ENCODE measurements around the gene NT5C1B. TPM values are rescaled to one million over a fixed set of nuclear protein-coding genes. Genes with fewer than 3 reads are reported as not detected.

NT5C1B gene
- total RNA-seq, 2 donors from 2014 or later, result not detected

- Histone ChIP-seq H3K4me1 (ENCODE audit: control insufficient read depth, insufficient read depth, low read length) (no peaks in the 10 kb centered on the region), H3K4me3 (ENCODE audit: low read length) (no peak overlapping the region), H3K27ac (ENCODE audit: low read depth, low read length) (no peak overlapping the region), H3K27me3 (ENCODE audit: control insufficient read depth, insufficient read depth, low read length, poor library complexity, severe bottlenecking) (no peaks in the 10 kb centered on the region), H3K36me3 (ENCODE audit: control insufficient read depth, insufficient read depth, low read length) (no peaks in the 10 kb centered on the region), H3K9ac (ENCODE audit: extremely low read depth, low read length, poor library complexity, severe bottlenecking) (no peak overlapping the region), H3K9me3 (ENCODE audit: control insufficient read depth, low read length) (no peaks in the 10 kb centered on the region)
- Mint-ChIP-seq H3K9me3 (no peaks in the 10 kb centered on the region), H3K4me3 (no peak overlapping the region), H3K4me1 (peaks cover 4% of the 10 kb centered on the region), H3K36me3 (ENCODE audit: low read depth) (no peaks in the 10 kb centered on the region), H3K27me3 (ENCODE audit: insufficient read depth) (no peaks in the 10 kb centered on the region), H3K27ac (no peak overlapping the region)
- no peak for DNase-seq
- 91 to 100% methylated on average over 1 of the region's 1 CpG for WGBS, 2 experiments (ENCODE audit: insufficient coverage in 1 of 2, insufficient read length in 1 of 2)
- TF ChIP-seq CTCF (conservative IDR thresholded peaks at IDR 0.05), result no peak
Measured at GRCh38 chr2:18610651-18611050, 21.3 kb upstream of the NT5C1B start.

DNA sequence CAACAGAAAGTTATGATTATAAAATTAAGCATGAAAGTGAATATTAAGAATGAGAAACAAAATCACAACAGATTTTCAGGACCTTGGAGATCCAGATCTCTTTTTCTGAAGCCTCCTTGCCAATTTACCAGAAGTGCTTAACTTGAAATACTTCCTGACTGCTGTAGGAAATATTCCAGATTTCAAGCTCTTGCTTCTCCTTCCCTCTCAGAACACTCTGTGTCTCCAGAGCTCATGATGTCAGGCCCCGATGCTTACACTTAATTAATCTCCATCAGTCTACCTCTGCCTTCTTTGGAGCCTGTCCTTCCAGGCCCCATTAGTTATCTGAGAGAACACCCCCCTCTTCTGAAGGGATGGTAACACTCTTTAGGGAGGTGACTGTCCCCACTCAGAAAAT is 20.7 kb upstream of the NT5C1B start:
- Mint-ChIP-seq H3K4me3 (no peak overlapping the region), H3K27me3 (ENCODE audit: insufficient read depth) (no peaks in the 10 kb centered on the region), H3K36me3 (ENCODE audit: low read depth) (no peaks in the 10 kb centered on the region), H3K4me1 (peaks cover 4% of the 10 kb centered on the region), H3K27ac (no peak overlapping the region), H3K9me3 (no peaks in the 10 kb centered on the region)
- H3K36me3 ChIP-seq (ENCODE audit: control insufficient read depth, insufficient read depth, low read length), result no peaks in the 10 kb centered on the region
- WGBS, 2 experiments (ENCODE audit: insufficient coverage in 1 of 2, insufficient read length in 1 of 2), result 86% methylated on average over 1 of the region's 1 CpG; no CpG with 5 or more reads in 1 of the 2 experiments
- no peak overlapping the region for H3K9ac ChIP-seq (ENCODE audit: extremely low read depth, low read length, poor library complexity, severe bottlenecking)
- H3K4me3 ChIP-seq (ENCODE audit: low read length), result no peak overlapping the region
- no peaks in the 10 kb centered on the region for H3K4me1 ChIP-seq (ENCODE audit: control insufficient read depth, insufficient read depth, low read length)
- DNase-seq, result no peak
- no peak for TF ChIP-seq CTCF (conservative IDR thresholded peaks at IDR 0.05)
- H3K27ac ChIP-seq (ENCODE audit: low read depth, low read length), result no peak overlapping the region
- no peaks in the 10 kb centered on the region for H3K9me3 ChIP-seq (ENCODE audit: control insufficient read depth, low read length)
- no peaks in the 10 kb centered on the region for H3K27me3 ChIP-seq (ENCODE audit: control insufficient read depth, insufficient read depth, low read length, poor library complexity, severe bottlenecking)

DNA sequence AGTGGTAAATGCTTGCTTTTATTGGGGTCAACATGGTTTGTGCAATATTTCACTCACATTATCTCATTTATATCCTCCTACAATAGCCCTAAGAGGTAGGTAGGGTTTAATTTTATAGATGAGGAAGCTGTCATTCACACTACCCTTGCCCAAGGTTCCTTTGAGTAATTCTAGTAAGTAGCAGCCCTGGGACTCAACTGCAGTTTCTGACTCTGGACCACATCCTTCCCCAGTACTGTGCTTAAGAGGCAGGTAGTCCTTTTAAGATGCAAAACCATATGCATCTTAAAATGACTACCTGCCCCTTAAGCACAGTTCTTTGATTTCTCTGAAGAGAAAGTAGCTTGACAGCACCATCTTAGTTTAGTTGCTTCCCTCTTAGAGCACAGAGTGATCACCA is 15.7 kb upstream of the NT5C1B start:
- Mint-ChIP-seq H3K36me3 (ENCODE audit: low read depth) (no peaks in the 10 kb centered on the region), H3K9me3 (no peaks in the 10 kb centered on the region), H3K4me3 (no peak overlapping the region), H3K4me1 (no peaks in the 10 kb centered on the region), H3K27ac (no peak overlapping the region), H3K27me3 (ENCODE audit: insufficient read depth) (no peaks in the 10 kb centered on the region)
- Histone ChIP-seq H3K27me3 (ENCODE audit: control insufficient read depth, insufficient read depth, low read length, poor library complexity, severe bottlenecking) (no peaks in the 10 kb centered on the region), H3K36me3 (ENCODE audit: control insufficient read depth, insufficient read depth, low read length) (no peaks in the 10 kb centered on the region), H3K9me3 (ENCODE audit: control insufficient read depth, low read length) (no peaks in the 10 kb centered on the region), H3K4me1 (ENCODE audit: control insufficient read depth, insufficient read depth, low read length) (no peaks in the 10 kb centered on the region), H3K9ac (ENCODE audit: extremely low read depth, low read length, poor library complexity, severe bottlenecking) (no peak overlapping the region), H3K27ac (ENCODE audit: low read depth, low read length) (no peak overlapping the region), H3K4me3 (ENCODE audit: low read length) (no peak overlapping the region)
- TF ChIP-seq CTCF (conservative IDR thresholded peaks at IDR 0.05), result no peak
- DNase-seq, result no peak
